Sigmoid colon (tissue), 7 donors: ENCODE measurements around the gene LIMS1. TPM values are rescaled to one million over a fixed set of nuclear protein-coding genes. Genes with fewer than 3 reads are reported as not detected.
A peak's percentile ranks its signal among the peaks of the same experiment; 100 is the strongest.
"Not testable (repeated sequence)": the region's sequence is repeated elsewhere in the genome, so short reads cannot be mapped to it uniquely, and the experiment has no call there.

ENCODE experiments used
- DNase-seq: peaks from one replicate; pipeline ENCODE4 v3.0.0-alpha.2; 2019
- H3K27ac ChIP-seq, 4 donors: fragments of 200-600 bp; sonication (generic); one replicate each; pipeline ENCODE4 v1.5.1; 2016 to 2019; ENCODE audit warnings: mild to moderate bottlenecking in 1 of 4
- H3K27me3 ChIP-seq, 3 donors: fragments of 200-600 bp; sonication (generic); one replicate each; pipeline ENCODE4 v1.5.1; 2019; ENCODE audit warnings: mild to moderate bottlenecking in 1 of 3
- H3K36me3 ChIP-seq, 4 donors: fragments of 200-600 bp; sonication (generic); one replicate each; pipeline ENCODE4 v1.5.1; 2016 to 2019
- H3K4me1 ChIP-seq, 4 donors: fragments of 200-600 bp; sonication (generic); one replicate each; pipeline ENCODE4 v1.5.1; 2017 to 2019
- H3K4me3 ChIP-seq, 4 donors: fragments of 200-600 bp; sonication (generic); one replicate each; pipeline ENCODE4 v1.5.1; 2017 to 2019; ENCODE audit warnings: mild to moderate bottlenecking in 2 of 4, moderate library complexity in 1 of 4
- H3K9me3 ChIP-seq, 4 donors: fragments of 200-600 bp in 3 of 4; sonication (generic) in 3 of 4; one replicate each; pipeline versions ENCODE4 v1.5.1 to v1.6.1; 2013 to 2019
- EP300 ChIP-seq, 4 donors: sonication (generic); formaldehyde crosslinking; IDR thresholded peaks; one replicate each; pipeline ENCODE4 v1.6.1; 2017; ENCODE audit warnings: antibody characterized with exemption in 4 of 4
- POLR2A ChIP-seq, 2 donors: fragments of 450-650 bp; IDR thresholded peaks; one replicate each; pipeline ENCODE4 v1.6.1; 2016; ENCODE audit warnings: antibody characterized with exemption in 2 of 2, mild to moderate bottlenecking in 2 of 2, moderate library complexity in 2 of 2
- POLR2AphosphoS5 ChIP-seq, 4 donors: sonication (generic); formaldehyde crosslinking; IDR thresholded peaks; one replicate each; pipeline ENCODE4 v1.6.1; 2017; ENCODE audit warnings: antibody characterized with exemption in 4 of 4
- WGBS, 2 donors: extraction: QIAGEN DNeasy Blood & Tissue Kit; methylation state at CpG; one replicate each; pipeline ENCODE4 v1.1.7; 2013; 5-methylcytosine and 5-hydroxymethylcytosine counted together
- intact Hi-C: fragments of 100-400 bp; cut with DNase I; formaldehyde crosslinking; loops from one replicate; pipeline ENCODE4 v1.15.1; 2023
- polyA plus RNA-seq, 3 donors: library from polyadenylated mRNA; stranded (reverse); fragments of 200-250 nt; gene quantifications; one replicate each; pipeline ENCODE4 v1.2.3, GENCODE V29; 2013
- total RNA-seq, 4 donors: library from RNA; depleted of rRNA; stranded (reverse); fragments of >200 nt; gene quantifications; one replicate each; pipeline ENCODE4 v1.1.0, GENCODE V29; 2016
- TF ChIP-seq, protein P1 (sequence below), 4 experiments: fragments of 450-650 bp in 3 of 4; fragments of 200-600 bp in 1 of 4; IDR thresholded peaks; one replicate each; pipeline ENCODE4 v1.5.1; 2016 to 2019; ENCODE audit warnings: antibody characterized with exemption in 4 of 4, mild to moderate bottlenecking in 3 of 4, moderate library complexity in 2 of 4
- donor health status: healthy with polysubstance abuse.
- donor health status: Bipolar disorder and iron deficiency.
- donor health status: healthy.

LIMS1 gene
- total and polyA plus RNA-seq, 7 donors, result 16.2 to 185 (median 65.3) TPM

DNA sequence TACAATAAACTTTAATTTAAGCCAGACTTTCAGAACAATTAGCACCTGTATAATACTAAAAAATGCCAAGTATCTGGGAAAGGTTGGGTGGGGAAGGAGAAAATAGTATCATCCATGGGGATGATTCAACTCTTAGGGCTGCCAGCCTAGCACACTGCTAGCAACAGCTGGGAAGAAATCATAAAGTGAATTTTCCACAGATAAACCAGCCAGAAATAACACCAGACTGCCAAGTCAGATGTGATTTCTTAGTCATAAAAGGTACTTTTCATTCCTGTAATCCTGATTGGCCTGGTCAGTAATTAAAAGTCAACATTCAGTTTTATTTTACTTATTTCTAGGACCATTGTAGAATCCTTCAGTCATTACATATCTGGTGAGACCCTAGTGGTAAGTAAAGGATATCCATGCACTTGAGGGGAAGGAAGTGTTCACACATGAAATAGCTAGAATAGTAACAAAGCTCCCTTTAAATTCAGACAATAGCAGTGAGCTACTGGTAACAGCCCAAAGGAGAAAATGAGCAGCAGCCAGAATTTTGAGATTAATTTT lies 59.4 kb downstream of the LIMS1 start:
- Histone ChIP-seq H3K4me1 (peaks cover 0 to 74% (median 68%) of the 10 kb centered on the region in 4 donors), H3K27me3 (no peaks in the 10 kb centered on the region), H3K27ac (peak overlapping the region; percentile 62 to 84 (median 76)), H3K9me3 (no peaks in the 10 kb centered on the region), H3K36me3 (no peaks in the 10 kb centered on the region), H3K4me3 (no peak overlapping the region)
- no peak for DNase-seq
- TF ChIP-seq POLR2AphosphoS5 (IDR thresholded peaks at IDR 0.05) (peak in 1 of 4 donors; percentile 23), POLR2A (IDR thresholded peaks at IDR 0.05) (no peak), EP300 (IDR thresholded peaks at IDR 0.05) (peak in 1 of 4 donors; percentile 4)
- TF ChIP-seq, protein P1, sequence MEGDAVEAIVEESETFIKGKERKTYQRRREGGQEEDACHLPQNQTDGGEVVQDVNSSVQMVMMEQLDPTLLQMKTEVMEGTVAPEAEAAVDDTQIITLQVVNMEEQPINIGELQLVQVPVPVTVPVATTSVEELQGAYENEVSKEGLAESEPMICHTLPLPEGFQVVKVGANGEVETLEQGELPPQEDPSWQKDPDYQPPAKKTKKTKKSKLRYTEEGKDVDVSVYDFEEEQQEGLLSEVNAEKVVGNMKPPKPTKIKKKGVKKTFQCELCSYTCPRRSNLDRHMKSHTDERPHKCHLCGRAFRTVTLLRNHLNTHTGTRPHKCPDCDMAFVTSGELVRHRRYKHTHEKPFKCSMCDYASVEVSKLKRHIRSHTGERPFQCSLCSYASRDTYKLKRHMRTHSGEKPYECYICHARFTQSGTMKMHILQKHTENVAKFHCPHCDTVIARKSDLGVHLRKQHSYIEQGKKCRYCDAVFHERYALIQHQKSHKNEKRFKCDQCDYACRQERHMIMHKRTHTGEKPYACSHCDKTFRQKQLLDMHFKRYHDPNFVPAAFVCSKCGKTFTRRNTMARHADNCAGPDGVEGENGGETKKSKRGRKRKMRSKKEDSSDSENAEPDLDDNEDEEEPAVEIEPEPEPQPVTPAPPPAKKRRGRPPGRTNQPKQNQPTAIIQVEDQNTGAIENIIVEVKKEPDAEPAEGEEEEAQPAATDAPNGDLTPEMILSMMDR (IDR thresholded peaks at IDR 0.05), result peak in 1 of 4 experiments; percentile 28
- intact Hi-C loops, result no loop called here

DNA sequence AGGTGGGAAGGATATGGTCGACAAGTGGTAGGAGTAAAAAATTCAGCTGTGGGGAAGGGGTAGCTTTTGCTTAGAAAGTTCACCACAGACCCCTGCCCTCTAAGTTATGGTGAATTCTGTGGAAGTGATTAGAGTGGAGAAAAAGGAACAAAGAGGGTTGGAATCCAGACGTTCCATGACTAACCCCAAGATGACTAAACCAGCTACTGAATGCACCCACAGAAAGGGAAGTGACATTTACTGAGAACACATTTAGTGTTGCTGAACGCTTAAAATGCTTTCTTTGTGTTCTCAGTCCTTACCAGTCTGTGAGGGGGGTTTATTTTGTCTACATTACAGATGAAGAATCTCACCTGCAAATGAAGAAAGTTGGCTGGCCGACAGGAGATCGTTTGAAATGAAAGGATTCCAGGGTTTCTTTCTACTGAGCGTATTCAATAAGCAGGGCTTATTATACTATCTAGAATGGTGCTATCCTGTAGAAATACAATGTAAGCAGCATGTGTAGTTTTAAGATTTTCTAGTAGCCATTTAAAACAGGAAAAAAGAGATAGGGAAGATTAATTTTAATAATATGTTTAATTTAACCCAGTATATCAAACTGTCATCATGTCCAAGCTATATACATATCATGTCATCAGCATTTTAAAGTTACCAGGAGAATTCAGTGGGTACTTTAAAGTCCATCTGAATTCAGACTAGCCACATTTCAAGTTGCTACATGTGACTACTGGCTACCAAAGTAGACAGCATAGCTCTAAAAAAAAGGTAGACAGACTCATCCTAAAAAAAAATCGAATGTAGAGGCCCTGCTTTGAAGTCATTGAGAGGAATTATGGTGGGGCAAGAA lies 60.1 kb downstream of the LIMS1 start:
- Histone ChIP-seq H3K9me3 (no peaks in the 10 kb centered on the region), H3K27ac (peak overlapping the region; percentile 62 to 84 (median 76)), H3K4me3 (no peak overlapping the region), H3K4me1 (peaks cover 0 to 67% (median 61%) of the 10 kb centered on the region in 4 donors), H3K27me3 (no peaks in the 10 kb centered on the region), H3K36me3 (no peaks in the 10 kb centered on the region)
- TF ChIP-seq POLR2A (IDR thresholded peaks at IDR 0.05) (no peak), POLR2AphosphoS5 (IDR thresholded peaks at IDR 0.05) (peak in 2 of 4 donors; percentile 14 to 41), EP300 (IDR thresholded peaks at IDR 0.05) (no peak)
- intact Hi-C loops, result no loop called here
- WGBS, 2 donors, result 48 to 59% methylated on average over 7 of the region's 7 CpGs
- no peak for DNase-seq

DNA sequence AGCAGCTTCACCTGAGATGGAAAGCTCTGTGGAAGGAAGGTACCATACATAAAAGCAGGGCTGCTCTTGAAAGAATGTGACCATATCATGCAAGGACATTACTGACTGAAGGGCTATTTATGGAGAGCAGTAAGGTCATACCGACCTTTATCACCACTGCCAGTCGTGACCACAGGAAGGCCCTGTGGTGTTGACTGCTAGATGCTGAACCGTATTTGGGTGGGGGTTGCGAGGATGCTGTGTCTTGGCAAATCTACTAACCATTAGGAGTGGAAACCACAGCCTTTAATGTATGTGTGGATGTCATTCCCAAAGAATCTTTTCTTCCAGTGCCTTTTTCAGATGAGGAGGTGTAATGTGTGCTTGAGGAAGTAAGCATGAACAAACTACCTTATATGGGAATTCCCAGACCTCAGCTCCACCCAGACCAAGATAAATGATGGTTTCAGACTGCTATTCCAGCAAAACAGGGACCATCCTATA lies 60.8 kb downstream of the LIMS1 start:
- no peak for TF ChIP-seq POLR2AphosphoS5 (IDR thresholded peaks at IDR 0.05)
- TF ChIP-seq, protein P1 (IDR thresholded peaks at IDR 0.05), result no peak
- TF ChIP-seq POLR2A (IDR thresholded peaks at IDR 0.05), result no peak
- TF ChIP-seq EP300 (IDR thresholded peaks at IDR 0.05), result no peak

DNA sequence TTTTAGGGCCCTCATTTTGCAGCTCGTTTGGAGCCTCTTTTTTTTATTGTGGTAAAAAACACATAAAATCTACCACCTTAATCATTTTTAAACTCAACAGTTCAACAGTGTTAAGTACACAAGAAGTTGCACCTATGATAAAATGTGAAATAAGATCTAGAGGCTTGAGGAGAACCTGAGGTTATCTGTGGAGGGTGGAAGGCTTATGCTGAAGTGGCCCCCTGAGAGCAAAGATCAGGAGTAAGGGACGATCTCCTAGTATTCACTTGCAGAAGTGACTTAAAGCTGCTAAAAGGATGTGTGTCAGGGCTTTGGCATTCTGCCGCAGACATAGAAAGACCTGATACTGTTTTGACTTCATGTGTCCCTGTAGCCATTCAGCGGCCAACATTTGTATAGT lies 61.5 kb downstream of the LIMS1 start:
- 48 to 62% methylated on average over 3 of the region's 4 CpGs for WGBS, 2 donors
- DNase-seq, H3K27me3 ChIP-seq, H3K9me3 ChIP-seq, H3K4me3 ChIP-seq, H3K36me3 ChIP-seq, intact Hi-C loops: not testable (repeated sequence)
- H3K4me1 ChIP-seq, result peaks cover 0 to 52% (median 48%) of the 10 kb centered on the region in 4 donors
- H3K27ac ChIP-seq, result peak overlapping the region in 3 of 4 donors; percentile 74 to 84 (median 77)

More for the DNA sequence above, 60.8 kb downstream of the LIMS1 start:
- Histone ChIP-seq H3K4me1 (peaks cover 0 to 60% (median 55%) of the 10 kb centered on the region in 4 donors), H3K27ac (peak overlapping the region; percentile 62 to 84 (median 76)), H3K9me3 (no peaks in the 10 kb centered on the region), H3K4me3 (no peak overlapping the region), H3K36me3 (no peaks in the 10 kb centered on the region), H3K27me3 (no peaks in the 10 kb centered on the region)
- DNase-seq, result no peak
- intact Hi-C loops, result no loop called here
- 60 to 84% methylated on average over 4 of the region's 4 CpGs for WGBS, 2 donors

DNA sequence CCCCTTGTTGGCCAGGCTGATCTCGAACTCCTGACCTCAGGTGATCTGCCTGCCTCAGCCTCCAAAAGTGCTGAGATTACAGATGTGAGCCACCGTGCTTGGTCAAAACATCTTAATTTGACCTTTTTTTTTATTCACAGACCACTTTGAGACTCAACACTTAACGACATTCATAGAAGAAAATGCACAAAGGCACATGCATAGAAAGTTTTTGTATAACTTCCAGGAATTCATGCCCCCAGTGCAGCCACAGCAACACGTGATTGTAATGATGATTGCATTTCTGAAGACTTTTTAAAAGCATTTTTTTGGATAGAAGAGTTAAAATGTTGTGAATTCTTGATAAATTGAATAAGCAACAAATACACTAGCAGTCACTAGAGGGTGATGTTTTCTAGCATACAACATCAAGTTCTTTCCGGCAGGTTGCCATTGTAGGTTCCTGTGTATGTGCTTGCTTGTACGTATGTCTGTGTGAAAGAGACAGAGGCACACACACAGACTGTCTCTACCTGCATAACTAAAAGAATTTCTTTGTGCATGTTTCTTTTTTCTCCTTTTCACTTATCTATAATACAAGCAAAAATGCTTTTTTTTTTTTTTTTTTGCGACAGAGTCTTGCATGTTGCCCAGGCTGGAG lies 63.0 kb downstream of the LIMS1 start:
- H3K4me3 ChIP-seq, H3K9me3 ChIP-seq, intact Hi-C loops, H3K27me3 ChIP-seq, DNase-seq, H3K36me3 ChIP-seq: not testable (repeated sequence)
- Histone ChIP-seq H3K4me1 (peaks cover 0 to 48% (median 42%) of the 10 kb centered on the region in 4 donors), H3K27ac (peak overlapping the region in 2 of 4 donors; percentile 77 to 84)
- 59 to 72% methylated on average over 7 of the region's 7 CpGs for WGBS, 2 donors
- TF ChIP-seq, protein P1 (IDR thresholded peaks at IDR 0.05), result peak in 1 of 4 experiments; percentile 10

DNA sequence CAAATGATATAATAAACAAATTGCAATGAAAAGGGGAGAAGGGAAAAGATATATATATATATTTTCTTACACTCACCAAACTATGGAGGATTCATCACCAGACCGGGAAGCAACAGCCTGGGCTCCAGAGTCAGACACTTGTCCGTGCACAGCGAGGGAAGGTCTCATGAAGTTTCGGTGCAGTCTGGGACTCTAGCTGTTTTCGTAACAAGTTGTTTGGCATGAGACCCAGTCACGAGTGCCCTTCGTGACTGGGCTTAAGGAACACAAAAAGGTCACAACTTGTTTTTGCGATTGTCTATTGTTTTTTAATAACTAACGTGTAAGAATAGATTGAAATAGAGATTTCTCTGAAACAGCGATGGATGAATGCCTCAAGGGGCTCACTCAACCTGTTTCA lies 66.9 kb downstream of the LIMS1 start:
- H3K27me3 ChIP-seq, H3K9me3 ChIP-seq, H3K4me3 ChIP-seq, DNase-seq, H3K36me3 ChIP-seq, H3K27ac ChIP-seq: not testable (repeated sequence)
- H3K4me1 ChIP-seq, result peaks cover 0 to 36% (median 22%) of the 10 kb centered on the region in 4 donors
- WGBS, 2 donors, result 94 to 96% methylated on average over 10 of the region's 10 CpGs
- intact Hi-C loops, result loop anchor here (10.0 kb wide), 1 partner anchor 114 kb away; the partner anchor contains the start of gene RANBP2
